HG03135 (cell line): ENCODE data around the gene KCNMA1.
"Not testable (repeated sequence)": the region's sequence is repeated elsewhere in the genome, so short reads cannot be mapped to it uniquely, and the experiment has no call there.

Experiments used
- ATAC-seq: cut with Tn5 transposase; IDR thresholded peaks from one replicate; pipeline ENCODE4 v1.9.1; 2021; ENCODE audit warnings: mild to moderate bottlenecking, moderate library complexity; ENCODE audit not compliant: unreplicated experiment

KCNMA1 gene

DNA sequence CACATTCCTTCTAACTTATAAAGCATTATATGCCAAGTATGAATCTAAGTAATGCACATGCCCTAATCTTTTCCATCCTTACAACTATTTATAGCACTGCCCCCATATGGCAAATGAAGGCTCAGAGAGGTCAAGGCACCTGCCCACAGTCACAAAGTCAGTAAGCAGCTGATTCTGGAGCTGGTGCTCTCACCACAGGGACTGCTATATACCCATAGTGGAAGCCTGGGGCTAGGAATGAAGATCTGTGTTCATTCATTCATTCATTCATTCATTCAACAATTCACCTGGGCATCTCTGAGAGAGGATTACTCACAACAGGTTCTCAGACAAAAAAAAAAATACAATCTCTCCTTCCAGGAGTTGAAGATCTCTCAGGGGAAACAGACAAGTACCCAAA lies 213.4 kb downstream of the KCNMA1 start:
- no peak for ATAC-seq

DNA sequence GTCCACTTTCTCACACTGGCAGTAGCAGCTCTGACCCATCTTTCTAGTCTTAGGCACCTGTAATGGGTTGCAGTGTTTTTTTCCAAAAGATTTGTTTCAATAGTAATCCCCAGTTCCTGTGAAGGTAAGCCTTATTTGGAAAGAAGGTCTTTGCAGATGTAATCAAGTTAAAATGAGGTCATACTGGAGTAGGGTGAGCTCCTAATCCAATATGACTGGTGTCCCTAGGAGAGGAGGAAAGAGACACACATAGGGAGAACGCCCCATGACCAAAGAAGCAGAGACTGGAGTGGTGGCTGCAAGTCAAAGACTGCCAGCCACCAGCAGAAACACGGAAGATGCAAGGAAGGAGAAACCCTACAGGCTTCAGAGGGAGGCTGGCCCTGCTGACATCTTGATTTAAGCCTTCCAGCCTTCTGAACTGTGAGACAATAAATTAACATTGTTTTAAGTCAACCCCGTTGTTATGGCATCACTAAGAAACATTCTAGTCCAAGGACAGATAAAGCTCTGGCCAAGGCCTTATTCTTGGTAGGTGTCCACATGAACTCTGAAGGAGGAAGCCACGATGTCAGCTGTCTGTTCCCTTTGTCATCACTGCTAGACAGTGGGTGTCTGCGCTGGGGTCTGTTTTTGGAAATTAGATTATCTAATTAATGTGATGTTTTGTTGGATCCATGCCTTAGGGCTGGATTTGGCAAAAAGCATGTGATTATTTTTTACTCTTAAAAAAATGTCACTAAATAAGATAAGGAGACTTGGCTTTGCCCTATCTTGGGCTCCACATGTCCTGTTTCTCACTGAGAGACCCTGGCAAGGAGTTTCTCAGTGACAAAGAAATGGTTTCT lies 214.9 kb downstream of the KCNMA1 start:
- no peak for ATAC-seq

DNA sequence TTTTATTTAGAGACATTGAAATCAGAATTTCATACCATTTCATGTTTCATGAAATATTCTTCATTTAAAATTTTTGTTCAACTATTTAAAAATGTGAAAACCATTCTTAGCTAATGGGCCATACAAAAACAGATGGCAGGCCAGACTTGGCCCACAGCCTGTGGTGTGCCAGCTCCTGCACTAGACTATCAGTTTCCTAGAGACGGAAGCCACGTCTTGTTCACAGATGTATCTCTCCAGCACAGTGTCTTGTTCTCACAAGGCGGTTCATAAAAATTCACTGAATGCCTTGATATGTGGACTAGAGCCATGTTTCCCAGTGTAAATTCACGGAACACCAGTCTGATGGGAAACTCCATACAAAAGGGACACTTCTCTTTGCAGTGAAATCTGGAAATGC lies 216.0 kb downstream of the KCNMA1 start:
- no peak for ATAC-seq

DNA sequence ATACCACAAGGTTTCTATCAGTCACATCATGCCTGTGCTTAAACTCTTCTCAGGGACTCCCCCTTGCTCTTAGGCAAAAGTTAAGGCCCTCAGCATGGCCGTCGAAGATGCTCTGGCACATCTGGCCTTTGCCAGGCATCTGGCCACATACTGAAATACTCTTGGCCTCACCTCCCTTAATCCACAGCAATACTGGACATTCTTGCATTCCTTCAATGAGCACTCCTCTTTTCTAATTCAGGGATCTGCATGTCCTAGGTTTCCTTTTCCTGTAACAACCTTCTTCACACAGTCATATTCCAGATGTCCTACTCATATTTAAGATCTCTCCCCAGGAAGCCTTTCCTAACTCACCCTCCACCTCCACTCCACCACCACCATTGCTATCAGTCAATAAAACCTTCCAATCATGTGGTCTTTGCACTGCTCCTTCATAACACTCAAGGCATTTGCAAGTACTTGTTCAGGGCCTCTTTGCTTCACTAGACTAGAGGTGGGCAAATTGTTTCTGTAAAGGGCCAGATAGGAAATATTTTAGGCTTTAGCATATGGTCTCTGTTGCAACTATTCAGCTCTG lies 216.6 kb downstream of the KCNMA1 start:
- ATAC-seq, result no peak

DNA sequence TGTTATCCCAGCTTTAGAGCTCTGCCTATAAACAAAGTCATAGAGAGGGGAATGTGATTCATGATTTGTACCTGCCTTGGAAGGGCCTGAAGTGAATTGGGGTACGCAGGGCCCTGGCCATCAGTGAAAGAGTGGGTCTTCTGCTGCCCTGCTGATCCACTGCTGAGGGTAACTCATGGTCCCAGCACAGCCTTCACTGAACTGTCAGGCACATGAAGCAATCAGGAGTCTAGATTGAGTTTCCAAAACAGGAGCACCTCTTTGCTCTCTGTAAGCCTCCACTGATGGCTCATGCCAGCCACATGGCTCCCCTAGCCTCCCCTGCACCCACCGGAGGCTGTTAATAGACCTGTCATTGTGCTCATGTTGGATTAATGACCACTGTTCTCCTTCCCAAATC lies 217.6 kb downstream of the KCNMA1 start:
- ATAC-seq, result no peak

DNA sequence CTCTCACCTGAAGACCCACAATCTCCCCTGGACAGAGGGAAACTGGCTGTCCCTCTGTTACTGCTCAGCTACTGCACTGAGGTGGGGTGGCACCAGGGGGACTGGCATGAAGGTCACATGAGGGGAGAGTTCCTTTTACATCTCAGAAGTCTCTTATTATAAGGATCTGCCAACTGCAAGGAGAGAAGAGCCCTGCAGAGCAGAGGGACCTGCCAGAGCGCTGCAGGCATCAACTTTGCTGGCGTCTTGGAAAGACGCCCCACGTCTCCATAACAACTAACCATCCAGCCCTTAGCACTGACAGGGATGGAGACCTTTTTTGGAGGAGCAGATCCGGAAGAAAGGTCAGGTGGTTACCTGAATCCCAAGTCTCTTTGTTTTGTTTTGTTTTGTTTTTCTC lies 218.6 kb downstream of the KCNMA1 start:
- no peak for ATAC-seq

DNA sequence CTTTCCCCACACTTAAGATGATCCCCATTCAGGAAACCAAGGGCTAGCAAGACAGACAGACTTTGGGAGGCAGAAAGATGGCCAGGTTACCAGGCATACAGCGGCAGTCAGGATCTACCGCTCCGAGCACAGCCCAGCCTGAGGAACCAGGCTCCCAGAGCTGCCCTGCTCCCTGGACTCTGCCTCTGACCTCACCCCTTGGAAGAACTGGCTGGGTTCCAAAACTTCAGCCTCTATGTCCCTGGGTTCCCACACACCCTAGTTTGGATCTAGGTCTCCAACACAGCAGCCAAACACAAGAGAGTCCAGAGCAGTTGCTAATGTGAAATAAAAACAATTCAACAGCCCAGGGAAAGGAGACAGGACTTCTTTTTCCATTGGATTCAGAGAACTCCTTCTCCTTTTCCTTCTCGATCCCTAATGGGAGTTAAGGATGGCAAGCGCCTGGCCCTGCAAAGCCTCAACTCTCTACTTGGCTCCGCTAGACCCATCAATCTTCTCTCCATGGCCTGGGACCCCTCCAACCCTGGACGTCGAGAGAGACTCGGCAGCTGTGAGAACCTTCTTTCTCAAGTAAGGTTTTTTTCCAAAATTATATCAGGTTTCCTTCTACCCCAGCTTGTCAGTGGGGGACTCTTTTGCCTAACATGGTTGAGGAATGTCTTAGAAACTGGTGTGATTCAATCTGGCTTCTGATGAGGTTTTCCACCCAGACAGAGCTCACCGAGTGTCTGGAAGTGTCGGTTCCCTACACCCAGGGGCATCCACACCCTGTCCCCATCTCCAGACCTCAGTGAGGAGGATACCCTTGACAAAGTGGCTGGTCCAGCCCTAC lies 219.6 kb downstream of the KCNMA1 start:
- no peak for ATAC-seq

DNA sequence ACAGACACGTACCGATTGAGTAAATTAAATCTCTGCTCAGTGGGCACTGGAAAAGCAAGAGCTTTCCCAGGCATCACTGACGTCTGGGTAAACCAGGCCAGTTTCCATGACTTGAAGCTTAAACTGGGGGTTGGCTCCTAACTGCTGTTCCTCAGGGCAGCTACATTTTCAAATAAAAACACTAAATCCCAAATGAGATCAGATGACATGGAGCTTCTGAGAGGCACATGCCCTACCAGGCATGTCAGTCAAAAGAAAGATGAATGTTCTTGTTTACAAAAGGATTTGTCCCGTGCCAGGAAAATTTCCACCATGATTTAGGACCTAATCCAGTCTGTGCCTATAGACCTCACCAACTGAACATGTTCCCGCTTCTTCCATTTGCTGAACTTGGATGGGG lies 220.2 kb downstream of the KCNMA1 start:
- no peak for ATAC-seq

DNA sequence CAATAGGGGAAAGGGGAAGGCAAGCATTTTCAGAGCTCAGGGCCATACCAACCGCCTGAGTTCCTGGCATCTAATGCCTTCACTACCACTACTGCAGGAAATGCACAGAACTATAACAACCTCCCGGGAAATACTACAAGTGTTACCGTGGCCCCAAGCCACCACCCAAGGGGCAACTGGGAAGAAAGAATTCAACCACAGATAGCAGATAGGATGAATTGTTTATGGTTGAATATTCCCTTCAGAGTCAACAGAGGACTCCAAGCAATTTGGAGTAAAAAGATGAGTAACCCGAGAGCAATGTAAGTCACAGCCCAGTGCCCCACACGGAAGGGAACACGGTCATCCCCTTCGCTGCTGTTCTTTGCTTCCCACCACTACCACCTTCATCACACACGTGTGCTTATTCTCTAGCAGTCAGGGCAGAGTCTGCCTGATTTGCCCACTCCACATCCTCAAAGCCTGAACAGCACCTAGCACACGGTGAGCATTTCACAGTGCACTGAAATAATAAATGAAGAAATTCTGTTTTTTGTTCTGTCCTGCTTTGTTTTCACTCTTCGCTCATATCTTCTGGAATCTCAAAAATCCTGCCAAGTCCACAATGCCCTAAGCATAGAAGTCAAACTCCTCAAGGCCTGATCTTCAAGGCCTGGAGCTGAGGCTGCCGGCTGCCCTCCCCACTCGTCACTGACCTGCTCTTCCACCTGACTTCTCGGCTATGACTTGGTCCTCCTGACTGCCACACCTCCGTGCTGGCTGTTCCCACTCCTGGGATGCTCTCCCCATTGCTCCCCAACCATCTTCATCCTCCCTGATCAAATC lies 221.1 kb downstream of the KCNMA1 start:
- ATAC-seq, result no peak

DNA sequence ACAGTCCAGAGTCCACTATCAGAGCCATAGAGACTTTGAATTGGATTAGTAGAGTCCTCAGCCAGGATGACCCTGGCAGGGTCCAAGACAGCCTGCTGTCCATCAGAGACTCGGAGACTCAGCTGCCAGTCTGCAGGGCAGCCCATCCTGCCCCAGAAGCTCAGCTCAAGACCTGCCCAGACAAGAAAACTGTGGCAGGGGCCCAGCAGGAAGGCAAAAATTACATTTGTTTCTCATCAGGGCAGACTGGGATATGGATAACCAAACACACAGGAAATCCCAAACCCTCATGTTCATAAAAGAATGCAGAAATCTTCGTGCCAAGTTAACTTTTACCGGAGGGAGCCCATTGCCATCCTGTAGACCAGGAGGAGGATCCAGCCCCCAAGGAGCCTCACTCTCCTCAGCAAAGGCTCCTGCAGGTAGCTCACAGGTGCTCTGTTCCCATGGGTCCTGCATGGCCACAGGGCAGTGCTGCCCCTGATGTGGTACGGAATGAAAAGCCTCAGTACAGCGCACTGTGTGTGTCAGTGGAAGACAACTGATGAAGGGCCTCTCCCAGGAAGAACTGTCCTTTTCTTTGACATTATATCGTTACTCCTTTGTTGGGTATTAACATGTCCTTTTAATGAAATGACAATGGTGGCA lies 222.2 kb downstream of the KCNMA1 start:
- ATAC-seq, result no peak

DNA sequence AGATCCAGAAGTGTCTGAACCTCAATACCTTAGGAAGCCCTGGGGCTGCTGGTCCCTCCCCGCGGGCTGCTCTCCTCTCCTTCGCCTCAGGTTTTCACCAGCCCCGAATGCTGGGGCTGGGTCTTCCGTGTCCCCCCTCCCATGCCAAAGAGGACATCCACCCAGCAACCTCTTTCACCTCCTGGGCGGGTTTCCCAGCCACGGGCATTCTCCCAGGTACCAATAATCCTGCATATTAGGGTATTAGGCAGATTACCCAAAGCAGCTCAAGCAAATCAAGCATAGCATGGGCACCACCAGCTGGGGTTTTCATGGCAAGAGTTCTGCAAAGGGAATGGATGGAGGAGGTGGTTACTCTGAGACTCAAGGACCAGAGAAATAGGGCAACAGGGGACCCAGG lies 224.4 kb downstream of the KCNMA1 start:
- no peak for ATAC-seq

DNA sequence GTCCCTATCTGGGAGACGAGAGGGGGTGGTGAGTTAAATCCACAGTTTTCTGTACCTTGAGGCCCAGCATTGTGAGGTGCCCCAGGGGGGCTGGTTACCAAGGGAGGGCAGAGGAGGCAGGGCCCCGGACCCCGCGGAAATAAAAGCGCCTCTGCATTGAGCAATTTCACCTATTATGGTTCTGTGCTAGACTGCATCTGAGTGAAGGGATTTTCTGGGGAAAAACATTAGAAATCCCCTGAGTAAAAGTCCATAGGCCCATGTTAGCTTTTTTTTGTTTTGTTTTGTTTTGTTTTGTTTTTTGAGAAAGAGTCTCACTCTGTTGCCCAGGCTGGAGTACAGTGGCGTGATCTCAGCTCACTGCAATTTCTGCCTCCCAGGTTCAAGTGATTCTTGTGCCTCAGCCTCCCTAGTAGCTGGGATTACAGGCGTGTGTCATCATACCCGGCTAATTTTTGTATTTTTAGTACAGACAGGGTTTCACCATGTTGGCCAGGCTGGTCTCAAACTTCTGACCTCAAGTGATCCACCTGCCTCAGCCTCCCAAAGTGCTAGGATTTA lies 225.0 kb downstream of the KCNMA1 start:
- not testable (repeated sequence) for ATAC-seq

DNA sequence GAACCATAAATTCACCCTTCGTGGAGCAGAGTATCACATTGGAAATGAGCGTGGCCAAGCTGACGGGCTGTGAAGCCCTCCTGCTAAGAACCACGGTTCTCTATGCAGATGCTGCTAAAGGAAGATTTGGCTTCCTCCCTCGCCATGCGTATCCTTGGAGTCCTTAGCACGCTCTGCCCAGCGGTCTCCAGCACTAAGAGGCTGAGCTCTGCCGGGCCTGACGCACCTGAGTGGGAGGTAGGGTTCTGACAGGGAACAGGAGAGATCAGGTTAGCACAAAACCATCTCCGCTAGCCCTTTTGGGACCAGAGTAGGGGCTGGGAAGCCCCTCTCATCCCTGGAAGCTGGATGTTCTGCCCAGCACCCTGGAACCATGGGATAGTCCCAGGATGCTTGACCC lies 225.8 kb downstream of the KCNMA1 start:
- ATAC-seq, result no peak

DNA sequence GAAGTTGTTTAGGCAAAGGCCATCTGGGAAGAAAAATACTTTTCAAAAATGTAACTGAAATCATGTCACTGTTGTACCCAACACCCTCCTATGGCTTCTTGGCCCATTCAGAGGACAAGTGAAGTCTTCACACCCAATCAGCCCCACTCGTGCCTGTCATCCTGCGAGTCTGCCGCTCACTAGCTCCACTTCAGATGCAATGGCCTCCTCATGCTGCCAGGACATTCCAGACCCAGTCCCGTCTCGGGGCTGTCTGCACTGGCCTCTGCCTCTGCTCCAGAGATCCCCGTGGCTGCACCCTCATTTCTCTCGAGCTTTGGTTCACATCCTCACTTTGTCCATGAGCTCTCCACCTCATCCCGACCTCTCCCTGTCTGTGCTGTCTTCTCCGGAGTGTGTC lies 227.1 kb downstream of the KCNMA1 start:
- ATAC-seq, result no peak

DNA sequence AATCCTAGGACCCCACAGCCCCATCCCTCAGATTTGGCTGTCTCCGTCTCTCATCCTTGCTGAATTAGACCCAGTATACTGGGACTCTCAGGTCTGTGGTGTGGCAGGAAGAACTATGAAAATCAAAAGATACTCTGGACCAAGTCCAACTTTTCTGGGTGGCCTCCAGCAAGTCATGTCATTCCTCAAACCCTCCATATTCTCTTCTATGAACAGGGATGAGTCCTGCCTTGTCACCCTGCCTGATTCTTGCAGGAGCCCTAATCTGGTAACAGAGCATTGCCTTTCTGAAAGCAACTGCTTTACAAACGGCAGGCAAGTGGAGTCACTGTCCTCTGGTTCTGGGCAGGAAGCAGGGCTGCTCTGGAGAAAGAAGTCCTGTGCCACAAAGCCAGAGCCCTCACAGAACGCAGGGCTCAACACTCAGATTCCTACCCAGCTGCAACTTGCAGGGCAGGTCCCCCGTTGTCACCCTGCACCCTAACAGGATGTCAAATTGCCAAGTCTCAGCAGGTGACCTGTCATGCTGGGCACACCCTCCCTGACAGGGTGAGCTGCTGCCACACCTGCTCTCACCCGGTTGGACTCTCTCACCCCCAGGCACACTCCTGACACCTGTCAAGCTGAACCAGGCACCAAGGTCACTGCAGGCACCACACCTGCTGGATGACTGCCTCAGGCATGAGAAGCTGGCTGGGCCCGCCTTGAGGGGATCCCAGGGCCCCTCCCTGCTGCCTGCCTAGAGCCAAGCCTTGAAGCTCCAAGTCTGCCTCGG lies 227.7 kb downstream of the KCNMA1 start:
- no peak for ATAC-seq

DNA sequence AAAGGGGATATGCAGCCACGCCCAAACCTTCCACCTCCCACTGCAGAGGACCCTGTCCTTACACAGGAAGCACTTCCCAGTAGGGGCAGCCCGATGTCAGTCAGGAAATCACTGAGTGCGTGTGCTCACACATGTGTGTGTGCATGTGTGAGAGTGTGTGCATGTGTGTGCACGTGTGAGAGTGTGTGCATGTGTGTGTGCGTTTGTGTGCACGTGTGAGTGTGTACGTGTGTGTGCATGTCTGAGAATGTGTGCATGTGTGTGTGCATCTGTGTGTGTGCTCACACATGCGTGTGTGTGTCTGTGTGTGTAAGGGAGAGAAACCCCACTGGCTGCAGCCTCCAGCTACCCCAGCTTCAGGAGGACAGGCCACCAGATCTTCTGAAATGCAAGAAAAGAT lies 229.3 kb downstream of the KCNMA1 start:
- no peak for ATAC-seq

DNA sequence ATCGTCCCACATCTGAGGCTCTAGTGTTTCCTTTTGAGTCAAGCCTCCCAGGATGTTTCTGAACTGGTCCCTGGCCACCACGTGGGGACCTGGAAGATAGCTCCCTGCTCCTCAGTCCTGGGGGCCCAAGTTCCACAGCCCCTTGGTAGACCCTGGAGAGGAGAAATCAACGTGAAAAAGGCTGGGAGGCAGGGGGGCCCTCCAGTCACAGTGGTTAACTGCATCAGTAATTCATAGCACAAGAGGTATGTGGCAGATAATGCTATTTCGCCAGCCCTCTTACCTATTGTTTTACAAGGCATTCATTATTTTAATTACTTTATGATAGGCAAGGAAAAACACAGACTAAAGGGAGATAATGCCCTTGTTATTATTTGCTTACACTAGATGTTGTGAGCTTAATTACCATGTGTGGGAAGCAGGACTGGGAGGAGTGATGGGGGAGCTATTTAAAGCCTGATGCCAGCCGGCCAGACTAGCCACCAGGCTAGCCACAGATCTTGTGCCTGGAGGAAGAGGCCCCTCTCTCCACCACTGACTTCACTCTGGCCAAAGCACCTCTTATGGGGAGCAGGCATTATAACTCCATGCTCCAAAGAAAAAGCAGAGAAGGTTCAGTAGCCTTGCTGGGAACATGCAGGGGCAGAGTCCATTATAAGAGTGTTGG lies 230.7 kb downstream of the KCNMA1 start:
- no peak for ATAC-seq

DNA sequence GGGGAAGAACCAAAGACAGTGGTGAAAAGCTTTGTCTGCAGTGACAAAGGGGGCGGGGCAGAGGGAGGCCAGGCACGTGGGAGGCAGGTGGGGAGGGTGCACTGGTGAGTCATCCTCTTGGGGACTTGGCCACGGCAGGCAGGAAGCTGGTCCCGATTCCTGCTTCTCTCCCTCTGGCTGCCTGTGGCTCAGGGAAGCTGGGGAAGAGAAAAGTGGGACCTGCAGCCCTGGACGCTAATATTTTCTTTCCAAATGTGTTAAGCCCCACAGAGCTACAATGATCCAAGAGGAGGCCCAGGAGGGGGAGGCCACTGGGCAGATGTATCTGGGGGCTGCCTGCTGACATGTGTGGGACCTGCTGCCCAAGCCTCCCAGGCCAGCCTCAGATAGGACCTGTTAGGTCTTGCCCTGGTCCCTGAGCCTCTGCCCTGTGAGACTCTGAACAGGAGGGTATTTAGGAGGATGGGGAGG lies 231.8 kb downstream of the KCNMA1 start:
- no peak for ATAC-seq

DNA sequence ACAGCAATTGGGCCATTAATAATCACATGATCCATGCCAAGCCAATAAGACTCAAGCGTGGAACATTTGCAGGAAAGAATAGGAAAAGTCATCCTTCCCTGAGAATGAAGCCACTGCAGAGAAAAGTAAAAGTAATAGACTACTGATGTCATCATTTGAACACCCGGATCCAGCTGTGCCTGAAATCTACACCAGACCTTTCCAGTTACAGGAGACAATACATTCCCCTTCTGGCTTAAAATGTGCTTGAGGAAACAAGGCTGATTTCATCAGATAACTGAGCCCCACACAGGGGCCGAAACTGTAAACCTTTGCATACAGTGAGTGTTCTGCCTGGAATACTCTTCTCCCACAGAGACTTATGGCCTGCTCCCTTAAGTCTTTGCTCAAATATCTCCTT lies 232.8 kb downstream of the KCNMA1 start:
- no peak for ATAC-seq
